ENCODE data around the gene INPP5A.

DNA sequence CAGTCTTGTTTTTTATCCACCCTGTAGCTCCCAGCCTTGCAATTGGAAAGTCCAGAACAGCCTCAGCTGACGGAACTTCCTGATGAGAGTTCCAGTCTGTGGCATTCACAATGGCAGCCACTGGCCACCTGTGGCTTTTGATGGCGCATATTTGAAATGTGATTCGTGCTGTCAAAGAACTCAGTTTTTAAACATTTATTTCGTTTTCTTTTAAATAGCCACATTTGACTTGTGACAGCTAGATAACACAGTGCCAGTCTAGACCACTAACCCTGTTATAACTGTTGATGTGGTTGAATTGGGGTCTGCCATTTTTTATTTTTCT is 97.3 kb downstream of the INPP5A start:
- TF ChIP-seq, protein P1, sequence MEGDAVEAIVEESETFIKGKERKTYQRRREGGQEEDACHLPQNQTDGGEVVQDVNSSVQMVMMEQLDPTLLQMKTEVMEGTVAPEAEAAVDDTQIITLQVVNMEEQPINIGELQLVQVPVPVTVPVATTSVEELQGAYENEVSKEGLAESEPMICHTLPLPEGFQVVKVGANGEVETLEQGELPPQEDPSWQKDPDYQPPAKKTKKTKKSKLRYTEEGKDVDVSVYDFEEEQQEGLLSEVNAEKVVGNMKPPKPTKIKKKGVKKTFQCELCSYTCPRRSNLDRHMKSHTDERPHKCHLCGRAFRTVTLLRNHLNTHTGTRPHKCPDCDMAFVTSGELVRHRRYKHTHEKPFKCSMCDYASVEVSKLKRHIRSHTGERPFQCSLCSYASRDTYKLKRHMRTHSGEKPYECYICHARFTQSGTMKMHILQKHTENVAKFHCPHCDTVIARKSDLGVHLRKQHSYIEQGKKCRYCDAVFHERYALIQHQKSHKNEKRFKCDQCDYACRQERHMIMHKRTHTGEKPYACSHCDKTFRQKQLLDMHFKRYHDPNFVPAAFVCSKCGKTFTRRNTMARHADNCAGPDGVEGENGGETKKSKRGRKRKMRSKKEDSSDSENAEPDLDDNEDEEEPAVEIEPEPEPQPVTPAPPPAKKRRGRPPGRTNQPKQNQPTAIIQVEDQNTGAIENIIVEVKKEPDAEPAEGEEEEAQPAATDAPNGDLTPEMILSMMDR (IDR thresholded peaks at IDR 0.05) = no peak
- TF ChIP-seq POLR2A (IDR thresholded peaks at IDR 0.05) = no peak

Data from lower leg skin (tissue), 3 donors.